Measurements from ENCODE around the gene GNG7. TPM values are rescaled to one million over a fixed set of nuclear protein-coding genes. Genes with fewer than 3 reads are reported as not detected.

The GNG7 gene
- total RNA-seq, 1 experiment from 2014 or later: 9.6 TPM

- no peak for TF ChIP-seq CTCF (IDR thresholded peaks at IDR 0.05)
- TF ChIP-seq HMGXB4 (CRISPR knock-in tag; IDR thresholded peaks at IDR 0.05): no peak
- TF ChIP-seq ELF4 (CRISPR knock-in tag; IDR thresholded peaks at IDR 0.05; ENCODE audit: low read depth): no peak
- TF ChIP-seq NR1H2 (CRISPR knock-in tag; IDR thresholded peaks at IDR 0.05): no peak
- TF ChIP-seq ZNF423 (CRISPR knock-in tag; IDR thresholded peaks at IDR 0.05): no peak
- TF ChIP-seq KAT7 (CRISPR knock-in tag; IDR thresholded peaks at IDR 0.05; ENCODE audit: borderline replicate concordance): no peak
- no peak for TF ChIP-seq ATF1 (CRISPR knock-in tag; IDR thresholded peaks at IDR 0.05)
Measured at GRCh38 chr19:2719232-2719735, 16.8 kb upstream of the GNG7 start (continued).

GRCh38 chr19:2717638-2718541 lies 15.4 kb upstream of the GNG7 start:
- no peak for ATAC-seq
- ChIA-PET POLR2A (no interaction called here), CTCF (interaction anchor here (1.0 to 1.4 kb wide), 2 partner anchors 22 to 69 kb away, joined by 3 to 8 read pairs; partner anchors contain the start of gene SLC39A3)
- no peak for DNase-seq (ENCODE audit: low spot score)
- H3K4me3 Mint-ChIP-seq: no peak overlapping the region
- peaks cover 12% of the 10 kb centered on the region for H3K36me3 Mint-ChIP-seq
- H3K4me1 Mint-ChIP-seq: peaks cover 8% of the 10 kb centered on the region
- no peak for TF ChIP-seq ZNF532 (CRISPR knock-in tag; IDR thresholded peaks at IDR 0.05; ENCODE audit: borderline replicate concordance)
- H3K27me3 Mint-ChIP-seq (ENCODE audit: low read depth): no peaks in the 10 kb centered on the region; the same call in 1 of the 2 replicates
- H3K9me3 Mint-ChIP-seq: peaks cover 12% of the 10 kb centered on the region
- H3K27ac Mint-ChIP-seq: no peak overlapping the region

- H3K4me1 Mint-ChIP-seq: peaks cover 8% of the 10 kb centered on the region
- ChIA-PET CTCF (interaction anchor here (0.6 to 1.4 kb wide), 3 partner anchors 23 to 82 kb away, joined by 3 to 8 read pairs (median 3); partner anchors contain the start of gene SLC39A3), POLR2A (no interaction called here)
- H3K36me3 Mint-ChIP-seq: peaks cover 12% of the 10 kb centered on the region
- no peak overlapping the region for H3K27ac Mint-ChIP-seq
- no peak overlapping the region for H3K4me3 Mint-ChIP-seq
- no peak for ATAC-seq
- peaks cover 12% of the 10 kb centered on the region for H3K9me3 Mint-ChIP-seq
- no peak for DNase-seq (ENCODE audit: low spot score)
- H3K27me3 Mint-ChIP-seq (ENCODE audit: low read depth): no peaks in the 10 kb centered on the region; the same call in 1 of the 2 replicates
- TF ChIP-seq ATF2 (CRISPR knock-in tag; IDR thresholded peaks at IDR 0.05; ENCODE audit: borderline replicate concordance, low read depth): no peak
- TF ChIP-seq FOXP4 (CRISPR knock-in tag; IDR thresholded peaks at IDR 0.05): no peak
- TF ChIP-seq ESRRA (CRISPR knock-in tag; IDR thresholded peaks at IDR 0.05; ENCODE audit: borderline replicate concordance): no peak
- no peak for TF ChIP-seq FOXP1 (CRISPR knock-in tag; IDR thresholded peaks at IDR 0.05; ENCODE audit: borderline replicate concordance)
- no peak for TF ChIP-seq OVOL2 (CRISPR knock-in tag; IDR thresholded peaks at IDR 0.05; ENCODE audit: borderline replicate concordance)
- no peak for TF ChIP-seq GRHL2 (CRISPR knock-in tag; IDR thresholded peaks at IDR 0.05; ENCODE audit: insufficient replicate concordance, severe bottlenecking)
- TF ChIP-seq MXD4 (CRISPR knock-in tag; IDR thresholded peaks at IDR 0.05; ENCODE audit: borderline replicate concordance): no peak
Measured at GRCh38 chr19:2716722-2717637, 14.5 kb upstream of the GNG7 start.

All from WTC11 (cell line).